ENCODE measurements around the gene EPHB2. TPM values are rescaled to one million over a fixed set of nuclear protein-coding genes. Genes with fewer than 3 reads are reported as not detected.

The EPHB2 gene
- total RNA-seq, 2 experiments from 2014 or later = 0.13 TPM; not detected in 1

DNA sequence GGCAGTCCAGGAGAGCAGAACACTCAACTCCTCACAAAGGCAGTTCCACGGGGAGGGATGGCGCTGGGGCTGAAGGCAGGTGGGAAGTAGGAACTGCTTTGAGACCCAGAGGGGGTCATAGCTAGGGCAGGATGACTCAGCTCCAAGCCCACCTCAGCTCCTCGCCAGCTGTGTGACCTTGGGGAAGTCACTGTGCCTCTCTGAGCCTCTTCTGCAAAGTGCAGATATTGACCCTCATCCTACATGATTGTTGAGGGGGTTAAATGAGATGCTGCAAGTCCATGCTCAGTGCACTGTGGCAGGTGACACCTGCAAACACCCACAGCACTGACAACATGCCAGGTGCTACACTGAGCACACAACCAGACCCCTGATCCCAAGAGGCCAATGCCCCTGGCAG is 168.8 kb downstream of the EPHB2 start:
- intact Hi-C loops (cut with micrococcal nuclease) = no loop called here
- ATAC-seq = no peak
- H3K27me3 Mint-ChIP-seq = no peaks in the 10 kb centered on the region

DNA sequence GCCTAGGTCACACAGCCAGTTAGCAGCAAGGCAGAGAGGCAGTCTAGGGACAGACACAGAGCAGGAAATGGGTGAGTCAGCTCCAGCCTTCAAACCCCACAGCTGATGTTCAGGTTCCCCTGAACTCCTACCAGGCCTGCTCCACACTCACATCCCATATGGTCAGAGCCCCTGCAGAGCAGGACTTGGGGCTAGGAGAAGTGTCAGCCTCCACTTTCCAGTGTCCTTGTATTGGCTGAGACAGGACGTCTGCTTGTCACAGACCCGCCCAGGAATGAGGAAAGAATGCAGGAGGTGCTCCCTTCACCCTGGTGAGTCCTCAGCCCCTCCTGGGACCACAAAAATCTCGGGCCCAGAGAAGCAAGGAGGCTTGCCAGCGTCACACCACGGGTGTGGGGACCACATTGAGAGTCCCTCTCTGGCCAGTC is 169.5 kb downstream of the EPHB2 start:
- CTCF ChIA-PET = no interaction called here
- Mint-ChIP-seq H3K9me3 (no peaks in the 10 kb centered on the region), H3K4me1 (ENCODE audit: low read depth) (peaks cover 7% of the 10 kb centered on the region), H3K27me3 (no peaks in the 10 kb centered on the region), H3K27ac (no peak overlapping the region), H3K4me3 (no peak overlapping the region), H3K36me3 (ENCODE audit: low read depth) (no peaks in the 10 kb centered on the region)
- TF ChIP-seq, protein P1, sequence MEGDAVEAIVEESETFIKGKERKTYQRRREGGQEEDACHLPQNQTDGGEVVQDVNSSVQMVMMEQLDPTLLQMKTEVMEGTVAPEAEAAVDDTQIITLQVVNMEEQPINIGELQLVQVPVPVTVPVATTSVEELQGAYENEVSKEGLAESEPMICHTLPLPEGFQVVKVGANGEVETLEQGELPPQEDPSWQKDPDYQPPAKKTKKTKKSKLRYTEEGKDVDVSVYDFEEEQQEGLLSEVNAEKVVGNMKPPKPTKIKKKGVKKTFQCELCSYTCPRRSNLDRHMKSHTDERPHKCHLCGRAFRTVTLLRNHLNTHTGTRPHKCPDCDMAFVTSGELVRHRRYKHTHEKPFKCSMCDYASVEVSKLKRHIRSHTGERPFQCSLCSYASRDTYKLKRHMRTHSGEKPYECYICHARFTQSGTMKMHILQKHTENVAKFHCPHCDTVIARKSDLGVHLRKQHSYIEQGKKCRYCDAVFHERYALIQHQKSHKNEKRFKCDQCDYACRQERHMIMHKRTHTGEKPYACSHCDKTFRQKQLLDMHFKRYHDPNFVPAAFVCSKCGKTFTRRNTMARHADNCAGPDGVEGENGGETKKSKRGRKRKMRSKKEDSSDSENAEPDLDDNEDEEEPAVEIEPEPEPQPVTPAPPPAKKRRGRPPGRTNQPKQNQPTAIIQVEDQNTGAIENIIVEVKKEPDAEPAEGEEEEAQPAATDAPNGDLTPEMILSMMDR (IDR thresholded peaks at IDR 0.05) = no peak
- no peak for ATAC-seq
- no peak for DNase-seq
- intact Hi-C loops (cut with micrococcal nuclease) = no loop called here
- POLR2A ChIA-PET = no interaction called here

More for the DNA sequence above, 168.8 kb downstream of the EPHB2 start:
- H3K36me3 Mint-ChIP-seq (ENCODE audit: low read depth) = no peaks in the 10 kb centered on the region
- CTCF ChIA-PET = no interaction called here
- no peak overlapping the region for H3K4me3 Mint-ChIP-seq
- TF ChIP-seq, protein P1 (IDR thresholded peaks at IDR 0.05) = no peak
- POLR2A ChIA-PET = no interaction called here
- no peak overlapping the region for H3K27ac Mint-ChIP-seq
- H3K4me1 Mint-ChIP-seq (ENCODE audit: low read depth) = no peaks in the 10 kb centered on the region
- H3K9me3 Mint-ChIP-seq = no peaks in the 10 kb centered on the region
- DNase-seq = no peak

DNA sequence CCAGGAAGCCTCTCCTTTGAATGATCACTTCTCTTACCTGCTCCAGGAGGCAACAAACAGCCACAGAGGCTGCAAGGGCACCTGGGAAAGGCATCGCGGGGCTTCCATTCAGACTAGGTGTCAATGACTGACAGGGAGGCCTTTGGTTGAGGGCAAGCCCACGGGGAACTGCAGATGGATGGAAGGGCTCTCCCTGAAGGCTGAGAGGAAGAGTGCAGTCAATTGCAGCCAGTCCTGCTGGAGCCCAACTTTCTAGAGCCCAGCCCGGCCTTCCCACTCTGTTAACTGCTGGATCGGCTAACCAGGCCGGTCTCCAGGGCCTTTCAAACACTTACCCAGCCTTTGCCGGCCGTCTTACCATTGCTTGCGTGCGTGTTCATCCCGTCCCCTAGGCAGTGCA is 172.8 kb downstream of the EPHB2 start:
- no peaks in the 10 kb centered on the region for H3K9me3 Mint-ChIP-seq
- intact Hi-C loops (cut with micrococcal nuclease) = no loop called here
- POLR2A ChIA-PET = no interaction called here
- DNase-seq = no peak
- CTCF ChIA-PET = no interaction called here
- ATAC-seq = no peak
- no peaks in the 10 kb centered on the region for H3K36me3 Mint-ChIP-seq (ENCODE audit: low read depth)
- peaks cover 3% of the 10 kb centered on the region for H3K27me3 Mint-ChIP-seq
- H3K4me3 Mint-ChIP-seq = no peak overlapping the region
- H3K4me1 Mint-ChIP-seq (ENCODE audit: low read depth) = peaks cover 9% of the 10 kb centered on the region
- TF ChIP-seq, protein P1 (IDR thresholded peaks at IDR 0.05) = no peak
- H3K27ac Mint-ChIP-seq = no peak overlapping the region

DNA sequence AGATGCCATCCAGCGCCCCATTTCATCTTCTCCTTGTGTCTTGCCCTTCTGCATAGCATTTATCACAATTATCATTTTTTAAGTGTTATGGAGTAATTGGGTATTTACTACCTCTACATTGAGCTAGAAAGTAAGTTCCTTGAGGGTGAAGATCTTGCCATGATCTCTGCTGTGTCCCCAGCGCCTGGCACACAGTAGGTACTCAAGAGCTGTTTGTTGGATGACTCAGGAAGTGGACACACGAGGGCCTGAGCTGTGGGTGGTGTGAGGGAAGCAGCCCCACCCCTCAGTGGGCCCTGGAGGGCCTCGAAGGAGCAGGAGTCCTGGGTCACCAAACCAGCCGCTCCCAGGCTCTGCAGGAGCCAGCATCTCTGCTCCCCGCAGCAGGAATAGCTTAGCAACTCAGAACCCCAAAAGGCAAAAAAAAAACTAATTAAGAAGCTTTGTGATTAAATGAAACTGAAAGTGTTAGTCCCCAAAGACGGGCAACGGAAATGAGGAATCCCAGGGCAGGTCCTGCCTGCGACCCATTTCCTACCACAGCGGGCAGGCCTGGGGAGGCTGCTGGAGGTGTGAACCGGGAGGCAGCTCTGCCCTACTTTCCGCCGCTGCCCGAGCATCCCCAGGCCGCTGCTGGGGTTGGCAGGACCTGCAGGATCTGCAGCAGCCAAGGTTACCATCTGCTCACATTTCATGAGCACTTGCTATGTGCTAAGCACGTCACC is 174.3 kb downstream of the EPHB2 start:
- Mint-ChIP-seq H3K27ac (no peak overlapping the region), H3K36me3 (ENCODE audit: low read depth) (no peaks in the 10 kb centered on the region), H3K4me3 (no peak overlapping the region), H3K9me3 (no peaks in the 10 kb centered on the region), H3K27me3 (peaks cover 5% of the 10 kb centered on the region), H3K4me1 (ENCODE audit: low read depth) (peaks cover 9% of the 10 kb centered on the region)
- DNase-seq (peak; percentile 25), ATAC-seq (peak; percentile 37)
- TF ChIP-seq, protein P1 (IDR thresholded peaks at IDR 0.05) = no peak
- POLR2A ChIA-PET = no interaction called here
- intact Hi-C loops (cut with micrococcal nuclease) = no loop called here
- CTCF ChIA-PET = interaction anchor here (1.0 kb wide), 1 partner anchor 181 kb away, joined by 3 read pairs; no protein-coding TSS in a partner anchor

DNA sequence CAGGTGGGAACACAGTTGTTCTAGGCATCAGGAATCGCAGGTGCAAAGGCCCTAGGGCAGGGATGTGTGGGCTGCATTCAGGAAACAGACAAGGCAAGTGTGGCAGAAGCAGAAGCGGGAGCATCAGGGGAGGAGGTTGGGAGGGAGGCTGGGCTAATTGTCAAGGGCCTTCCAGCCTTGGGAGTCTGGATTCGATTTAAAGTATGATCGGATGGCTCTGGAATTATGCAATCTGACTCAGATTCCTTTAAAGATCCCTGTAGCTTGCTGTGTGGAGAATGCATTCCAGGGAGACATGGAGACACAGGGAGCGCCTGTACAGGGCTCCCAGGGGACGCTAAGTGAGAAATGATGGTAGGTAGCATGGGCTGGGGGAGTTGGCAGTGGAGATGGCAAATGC is 175.6 kb downstream of the EPHB2 start:
- DNase-seq (no peak), ATAC-seq (no peak)
- Mint-ChIP-seq H3K4me1 (ENCODE audit: low read depth) (peaks cover 9% of the 10 kb centered on the region), H3K27ac (no peak overlapping the region), H3K9me3 (no peaks in the 10 kb centered on the region), H3K27me3 (peaks cover 5% of the 10 kb centered on the region), H3K36me3 (ENCODE audit: low read depth) (no peaks in the 10 kb centered on the region), H3K4me3 (no peak overlapping the region)
- intact Hi-C loops (cut with micrococcal nuclease) = no loop called here
- TF ChIP-seq, protein P1 (IDR thresholded peaks at IDR 0.05) = no peak
- ChIA-PET CTCF (no interaction called here), POLR2A (no interaction called here)

Data from activated CD8-positive, alpha-beta T cell treated with anti-CD3 and anti-CD28 coated beads for 36 hours (primary cell).